Suprapubic skin (tissue), 4 donors: Measurements from ENCODE around the gene TMEM259. TPM values are rescaled to one million over a fixed set of nuclear protein-coding genes. Genes with fewer than 3 reads are reported as not detected.

ENCODE experiments used
- DNase-seq, 2 donors: peaks; one replicate each; pipeline ENCODE4 v3.0.0-alpha.2; 2019; ENCODE audit warnings: low spot score in 2 of 2
- H3K27ac ChIP-seq: fragments of 200-600 bp; sonication (generic); one replicate; pipeline ENCODE4 v1.5.1; 2019
- H3K27me3 ChIP-seq: fragments of 200-600 bp; sonication (generic); one replicate; pipeline ENCODE4 v1.5.1; 2019
- H3K36me3 ChIP-seq: fragments of 200-600 bp; sonication (generic); one replicate; pipeline ENCODE4 v1.5.1; 2019
- H3K4me1 ChIP-seq: fragments of 200-600 bp; sonication (generic); one replicate; pipeline ENCODE4 v1.5.1; 2019
- H3K4me3 ChIP-seq: fragments of 200-600 bp; sonication (generic); one replicate; pipeline ENCODE4 v1.5.1; 2019; ENCODE audit warnings: mild to moderate bottlenecking
- H3K9me3 ChIP-seq: fragments of 200-600 bp; sonication (generic); one replicate; pipeline ENCODE4 v1.5.1; 2019
- EP300 ChIP-seq: sonication (generic); formaldehyde crosslinking; IDR thresholded peaks from one replicate; pipeline ENCODE4 v1.6.1; 2017; ENCODE audit warnings: antibody characterized with exemption
- POLR2A ChIP-seq, 2 donors: fragments of 450-650 bp; IDR thresholded peaks; one replicate each; pipeline ENCODE4 v1.6.1; 2017; ENCODE audit warnings: antibody characterized with exemption in 2 of 2, mild to moderate bottlenecking in 2 of 2, moderate library complexity in 2 of 2
- POLR2AphosphoS5 ChIP-seq, 3 donors: sonication (generic); formaldehyde crosslinking; IDR thresholded peaks; one replicate each; pipeline ENCODE4 v1.6.1; 2017; ENCODE audit warnings: antibody characterized with exemption in 3 of 3
- WGBS: methylation state at CpG from one replicate; pipeline ENCODE4 v1.1.5; 2018; 5-methylcytosine and 5-hydroxymethylcytosine counted together
- total RNA-seq, 4 donors: library from RNA; depleted of rRNA; stranded (reverse); fragments of >200 nt; gene quantifications; one replicate each; pipeline ENCODE4 v1.1.0, GENCODE V29; 2016
- TF ChIP-seq, protein P1 (sequence below), 2 donors: fragments of 200-600 bp in 1 of 2; fragments of 450-650 bp in 1 of 2; sonication (generic) in 1 of 2; IDR thresholded peaks; one replicate each; pipeline ENCODE4 v1.5.1; 2016 to 2019; ENCODE audit warnings: antibody characterized with exemption in 2 of 2, mild to moderate bottlenecking in 1 of 2, moderate library complexity in 1 of 2

TMEM259 gene
- total RNA-seq, 4 donors from 2014 or later, result 165 to 349 (median 243) TPM

GRCh38 chr19:999379-999719 is 21.6 kb downstream of the TMEM259 start:
- Histone ChIP-seq H3K36me3 (no peaks in the 10 kb centered on the region), H3K27me3 (peaks cover 86% of the 10 kb centered on the region), H3K4me3 (no peak overlapping the region), H3K27ac (no peak overlapping the region), H3K4me1 (peaks cover 31% of the 10 kb centered on the region), H3K9me3 (no peaks in the 10 kb centered on the region)
- TF ChIP-seq EP300, result no peak
- TF ChIP-seq, protein P1, sequence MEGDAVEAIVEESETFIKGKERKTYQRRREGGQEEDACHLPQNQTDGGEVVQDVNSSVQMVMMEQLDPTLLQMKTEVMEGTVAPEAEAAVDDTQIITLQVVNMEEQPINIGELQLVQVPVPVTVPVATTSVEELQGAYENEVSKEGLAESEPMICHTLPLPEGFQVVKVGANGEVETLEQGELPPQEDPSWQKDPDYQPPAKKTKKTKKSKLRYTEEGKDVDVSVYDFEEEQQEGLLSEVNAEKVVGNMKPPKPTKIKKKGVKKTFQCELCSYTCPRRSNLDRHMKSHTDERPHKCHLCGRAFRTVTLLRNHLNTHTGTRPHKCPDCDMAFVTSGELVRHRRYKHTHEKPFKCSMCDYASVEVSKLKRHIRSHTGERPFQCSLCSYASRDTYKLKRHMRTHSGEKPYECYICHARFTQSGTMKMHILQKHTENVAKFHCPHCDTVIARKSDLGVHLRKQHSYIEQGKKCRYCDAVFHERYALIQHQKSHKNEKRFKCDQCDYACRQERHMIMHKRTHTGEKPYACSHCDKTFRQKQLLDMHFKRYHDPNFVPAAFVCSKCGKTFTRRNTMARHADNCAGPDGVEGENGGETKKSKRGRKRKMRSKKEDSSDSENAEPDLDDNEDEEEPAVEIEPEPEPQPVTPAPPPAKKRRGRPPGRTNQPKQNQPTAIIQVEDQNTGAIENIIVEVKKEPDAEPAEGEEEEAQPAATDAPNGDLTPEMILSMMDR (IDR thresholded peaks at IDR 0.05), result no peak
- no peak for TF ChIP-seq POLR2A (IDR thresholded peaks at IDR 0.05)
- no peak for TF ChIP-seq POLR2AphosphoS5 (IDR thresholded peaks at IDR 0.05)
- DNase-seq, result no peak
- WGBS, result 59% methylated on average over 3 of the region's 3 CpGs

DNA sequence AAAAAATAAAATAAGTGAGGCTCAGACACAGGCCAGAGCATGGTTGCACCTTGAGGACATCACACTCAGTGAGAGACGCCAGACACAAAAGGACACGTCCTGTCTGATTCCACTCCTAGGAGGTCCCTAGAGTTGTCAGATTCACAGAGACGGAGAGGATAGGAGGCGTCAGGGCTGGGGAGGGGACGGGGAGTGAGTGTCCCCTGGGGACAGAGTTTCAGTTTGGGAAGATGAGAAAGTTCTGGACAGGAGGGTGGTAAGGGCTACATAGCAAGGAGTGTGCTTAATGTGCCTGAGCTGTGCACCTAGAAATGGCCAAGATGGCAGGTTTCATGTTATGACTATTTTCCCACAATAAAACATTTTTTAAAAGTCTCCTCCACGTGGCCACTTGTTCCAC is 22.9 kb downstream of the TMEM259 start:
- Histone ChIP-seq H3K4me3 (no peak overlapping the region), H3K27me3 (peaks cover 79% of the 10 kb centered on the region), H3K9me3 (no peaks in the 10 kb centered on the region), H3K27ac (no peak overlapping the region), H3K36me3 (peaks cover 2% of the 10 kb centered on the region), H3K4me1 (peaks cover 31% of the 10 kb centered on the region)
- WGBS, result 13% methylated on average over 6 of the region's 6 CpGs
- DNase-seq, result no peak
- TF ChIP-seq, protein P1 (IDR thresholded peaks at IDR 0.05), result no peak
- TF ChIP-seq EP300, result no peak

DNA sequence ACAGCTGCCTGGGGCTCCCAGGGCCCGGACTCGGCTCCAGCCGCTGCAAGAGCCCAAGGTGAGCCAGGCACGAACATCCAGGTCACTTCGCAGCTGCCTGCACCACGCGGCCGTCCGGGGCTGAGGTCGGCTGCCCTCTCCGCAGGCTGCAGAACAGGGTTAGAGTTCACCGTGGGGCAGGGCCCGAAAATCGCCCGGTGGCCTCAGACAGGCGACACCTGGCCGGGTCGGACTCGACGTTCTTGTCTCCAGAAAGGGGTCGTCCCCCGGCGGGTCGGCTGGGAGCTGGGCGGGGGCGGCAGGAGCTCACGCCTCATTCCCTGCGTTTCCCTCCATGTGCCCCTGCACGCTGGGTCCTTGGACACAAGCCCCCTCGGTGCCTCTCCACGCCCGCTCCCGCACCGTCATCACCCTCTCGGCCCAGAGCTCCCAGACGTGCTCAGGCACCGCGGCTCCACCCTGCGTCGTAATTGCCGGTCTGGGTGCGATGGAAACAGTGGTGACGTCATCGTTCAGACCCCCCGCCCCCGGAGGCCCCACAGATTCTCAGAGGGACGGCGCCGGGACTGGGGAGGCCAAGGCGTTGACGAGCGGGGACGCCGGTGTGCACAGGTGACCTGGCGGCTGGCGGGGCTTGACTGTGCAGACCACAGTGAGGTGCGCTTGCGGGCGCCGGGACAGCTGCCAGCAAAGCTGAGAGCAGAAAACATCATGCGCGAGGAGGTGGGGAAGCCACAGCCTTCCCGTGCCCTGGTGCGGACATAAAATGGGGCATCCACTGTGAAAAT is 24.7 kb downstream of the TMEM259 start:
- TF ChIP-seq POLR2A (IDR thresholded peaks at IDR 0.05), result no peak
- TF ChIP-seq POLR2AphosphoS5 (IDR thresholded peaks at IDR 0.05), result no peak
- TF ChIP-seq, protein P1 (IDR thresholded peaks at IDR 0.05), result no peak
- no peak for TF ChIP-seq EP300
- H3K9me3 ChIP-seq, result no peaks in the 10 kb centered on the region
- 2% methylated on average over 11 of the region's 64 CpGs for WGBS
- peaks cover 65% of the 10 kb centered on the region for H3K27me3 ChIP-seq
- no peak for DNase-seq
- H3K4me1 ChIP-seq, result peaks cover 24% of the 10 kb centered on the region
- H3K4me3 ChIP-seq, result no peak overlapping the region
- H3K27ac ChIP-seq, result no peak overlapping the region
- peaks cover 15% of the 10 kb centered on the region for H3K36me3 ChIP-seq

GRCh38 chr19:995051-995827 is 25.7 kb downstream of the TMEM259 start:
- no peak for TF ChIP-seq POLR2A (IDR thresholded peaks at IDR 0.05)
- TF ChIP-seq, protein P1 (IDR thresholded peaks at IDR 0.05), result no peak
- TF ChIP-seq EP300, result no peak
- no peak for TF ChIP-seq POLR2AphosphoS5 (IDR thresholded peaks at IDR 0.05)
- H3K27ac ChIP-seq, result no peak overlapping the region
- peaks cover 14% of the 10 kb centered on the region for H3K4me1 ChIP-seq
- peaks cover 22% of the 10 kb centered on the region for H3K36me3 ChIP-seq
- peaks cover 55% of the 10 kb centered on the region for H3K27me3 ChIP-seq
- DNase-seq, result no peak
- no peak overlapping the region for H3K4me3 ChIP-seq
- WGBS, result 68% methylated on average over 7 of the region's 26 CpGs
- H3K9me3 ChIP-seq, result no peaks in the 10 kb centered on the region

DNA sequence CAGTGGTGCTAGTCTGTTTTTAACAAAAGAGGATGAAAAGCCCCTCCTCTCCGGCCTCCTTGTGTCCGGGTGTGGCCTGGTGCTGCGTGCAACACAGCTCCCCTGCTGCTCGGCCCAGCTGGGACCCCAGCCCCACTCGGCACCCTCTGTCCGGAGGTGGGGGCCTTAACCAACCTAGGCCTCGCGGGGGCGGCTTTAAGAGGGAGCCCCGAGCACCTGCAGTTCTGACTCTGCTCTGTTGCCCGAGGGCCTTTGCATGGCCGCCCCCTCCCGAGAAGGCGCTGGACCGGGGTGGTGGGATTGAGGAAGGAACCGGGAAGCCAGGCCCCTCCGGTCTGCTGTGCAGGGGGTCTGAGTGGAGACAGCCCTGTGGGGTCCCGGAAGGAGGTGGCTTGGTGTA is 26.4 kb downstream of the TMEM259 start:
- Histone ChIP-seq H3K27ac (no peak overlapping the region), H3K4me1 (peaks cover 11% of the 10 kb centered on the region), H3K27me3 (peaks cover 48% of the 10 kb centered on the region), H3K4me3 (no peak overlapping the region), H3K9me3 (no peaks in the 10 kb centered on the region), H3K36me3 (peaks cover 28% of the 10 kb centered on the region)
- DNase-seq, result no peak
- no peak for TF ChIP-seq EP300
- no peak for TF ChIP-seq POLR2AphosphoS5 (IDR thresholded peaks at IDR 0.05)
- TF ChIP-seq, protein P1 (IDR thresholded peaks at IDR 0.05), result no peak
- no peak for TF ChIP-seq POLR2A (IDR thresholded peaks at IDR 0.05)
- 92% methylated on average over 10 of the region's 18 CpGs for WGBS
